OCI-M2 (cell line): ENCODE data around the gene OLFM3.

Experiments used
- DNase-seq: peaks from one replicate; lab custom pipeline; 2025; ENCODE audit not compliant: unreplicated experiment; lab: John Stamatoyannopoulos, UW

The OLFM3 gene

DNA sequence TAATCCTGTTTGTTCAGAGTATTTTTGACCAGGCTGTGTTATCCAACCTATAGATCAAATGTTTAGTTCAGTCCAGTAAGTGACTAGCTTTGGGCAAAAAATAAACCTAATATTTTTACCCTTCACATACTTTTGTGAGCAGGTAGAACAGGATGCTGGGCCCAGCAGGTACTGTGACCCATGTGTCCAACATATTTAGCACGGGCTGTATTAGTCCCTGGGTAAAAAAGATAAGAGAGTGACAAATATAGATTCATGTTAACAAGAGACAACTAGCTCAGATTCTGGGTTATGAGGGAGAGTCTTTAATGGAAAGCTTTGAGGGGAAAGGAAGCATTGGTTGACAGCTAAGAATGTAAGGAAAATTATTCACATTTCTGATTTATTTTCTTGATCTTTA, 43.1 kb downstream of the OLFM3 start:
- no peak for DNase-seq

DNA sequence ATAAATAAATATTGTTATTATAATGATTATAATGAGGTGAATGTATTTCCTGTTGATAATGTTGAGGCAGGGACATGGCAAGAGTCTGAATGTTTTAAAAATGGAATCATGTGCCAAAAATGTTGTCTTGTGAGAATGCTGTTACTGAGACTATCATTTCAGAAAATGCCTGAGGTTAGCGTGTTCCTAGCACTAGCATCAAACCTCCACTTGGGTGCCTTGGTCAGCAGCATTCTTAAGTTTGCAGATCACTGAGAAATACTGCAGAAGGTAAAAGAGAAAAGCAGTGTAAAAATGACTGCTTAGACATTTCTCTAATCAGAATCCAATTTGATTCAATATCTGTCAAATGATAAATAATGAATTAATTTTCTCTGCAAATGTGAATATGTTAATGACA, 50.8 kb downstream of the OLFM3 start:
- no peak for DNase-seq

DNA sequence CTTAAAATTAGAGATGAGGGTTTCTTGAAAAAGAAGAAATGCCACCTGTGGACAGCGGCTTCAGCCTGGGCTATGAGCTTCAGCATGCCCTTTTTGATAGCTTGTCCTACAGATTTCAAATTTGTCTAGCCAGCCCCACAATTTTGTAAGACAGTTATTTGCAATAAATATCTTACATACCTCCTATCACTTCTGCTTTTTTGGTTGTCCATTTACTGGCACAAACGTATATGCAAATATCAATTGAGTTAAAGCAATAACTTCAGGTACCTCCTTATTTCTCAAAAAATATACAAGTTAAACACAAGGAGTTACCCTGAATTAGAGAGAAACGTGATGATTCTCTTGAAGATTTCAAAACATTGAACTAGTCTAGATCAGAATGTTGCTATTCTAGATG, 53.5 kb downstream of the OLFM3 start:
- DNase-seq = no peak

DNA sequence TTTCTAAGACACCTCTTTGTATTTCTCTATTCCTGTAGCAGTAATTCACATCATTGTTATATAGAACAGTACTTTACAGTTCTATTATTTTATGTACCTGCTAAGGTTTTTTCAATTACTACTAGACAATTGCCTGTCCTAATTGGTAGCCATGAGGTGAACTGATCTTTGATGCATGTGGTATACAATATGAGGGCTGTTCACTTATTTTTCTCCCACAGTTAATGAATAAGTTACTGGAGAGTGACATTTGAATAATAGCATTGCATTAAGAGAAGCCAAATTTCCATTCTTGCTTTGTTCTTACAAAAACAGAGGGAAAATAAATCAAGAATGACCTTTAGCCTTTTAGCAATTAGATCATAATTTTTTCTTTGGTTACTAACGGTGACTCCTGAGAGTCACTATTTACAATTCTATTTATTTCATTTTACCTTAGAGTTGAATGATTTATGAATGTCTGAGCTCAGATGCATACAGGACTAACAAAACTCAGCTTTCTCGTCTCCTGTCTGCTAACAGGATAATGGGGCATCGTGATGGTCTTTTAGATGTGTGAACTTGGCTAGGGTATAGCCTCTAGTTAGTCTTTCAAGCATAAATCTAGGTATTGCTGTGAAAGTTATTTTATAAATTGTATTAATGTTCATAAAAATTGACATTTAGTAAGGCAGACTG, 54.1 kb downstream of the OLFM3 start:
- DNase-seq = no peak

DNA sequence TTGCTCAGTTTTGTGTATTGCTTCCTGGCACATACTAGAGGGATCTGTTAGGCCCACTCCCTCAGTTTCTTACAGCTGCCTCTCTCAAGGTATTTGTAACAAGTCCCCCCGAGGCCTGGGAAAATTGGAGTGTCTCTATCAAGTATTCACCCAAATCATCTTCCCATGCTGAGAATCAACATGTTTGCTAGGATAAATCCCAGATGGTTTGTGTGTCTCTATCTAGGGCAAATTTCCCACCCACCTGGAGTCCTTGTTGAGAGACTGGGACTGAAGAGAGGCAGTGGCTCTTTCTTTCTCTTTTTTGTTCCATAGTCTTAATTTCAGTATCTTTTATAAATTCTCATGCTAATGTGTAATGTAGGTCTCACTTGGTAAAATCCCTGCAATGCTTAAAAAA, 58.0 kb downstream of the OLFM3 start:
- no peak for DNase-seq

DNA sequence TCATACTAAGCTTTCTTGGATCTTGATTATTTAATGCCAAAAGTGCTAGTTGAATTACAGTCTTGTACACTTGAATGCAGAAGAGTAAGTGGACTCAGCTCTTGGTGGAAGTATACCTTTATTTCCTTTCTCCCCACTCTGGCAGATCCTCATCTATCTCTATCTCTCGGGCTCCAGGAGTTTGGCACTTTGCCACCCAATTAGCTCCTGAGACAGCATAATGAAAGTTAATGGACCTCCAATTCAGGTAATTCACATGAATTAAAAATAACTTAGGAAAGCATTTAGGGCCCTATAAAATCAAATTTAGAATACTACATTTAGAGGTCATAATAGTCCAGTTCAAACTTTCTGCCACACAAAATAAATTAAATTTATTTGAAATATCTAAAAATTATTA, 67.4 kb downstream of the OLFM3 start:
- no peak for DNase-seq

DNA sequence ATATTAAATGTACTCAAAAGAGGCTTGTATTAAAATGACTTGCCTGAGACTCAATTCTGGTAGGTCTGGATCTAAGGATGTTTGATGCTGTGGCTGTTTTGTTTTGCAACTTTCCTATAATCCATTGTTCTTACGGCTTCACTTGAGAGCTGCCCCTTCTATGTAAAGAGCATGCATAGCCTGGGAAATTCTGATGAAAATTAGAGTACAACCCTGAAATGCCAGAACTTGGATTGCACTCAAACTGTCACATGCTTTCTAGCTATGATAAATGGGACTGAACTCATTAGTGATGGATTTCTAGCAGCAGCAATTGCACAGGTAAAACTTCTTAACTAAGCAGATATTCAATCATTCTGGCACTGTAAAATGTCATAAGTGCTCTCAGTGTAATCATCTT, 67.9 kb downstream of the OLFM3 start:
- no peak for DNase-seq

DNA sequence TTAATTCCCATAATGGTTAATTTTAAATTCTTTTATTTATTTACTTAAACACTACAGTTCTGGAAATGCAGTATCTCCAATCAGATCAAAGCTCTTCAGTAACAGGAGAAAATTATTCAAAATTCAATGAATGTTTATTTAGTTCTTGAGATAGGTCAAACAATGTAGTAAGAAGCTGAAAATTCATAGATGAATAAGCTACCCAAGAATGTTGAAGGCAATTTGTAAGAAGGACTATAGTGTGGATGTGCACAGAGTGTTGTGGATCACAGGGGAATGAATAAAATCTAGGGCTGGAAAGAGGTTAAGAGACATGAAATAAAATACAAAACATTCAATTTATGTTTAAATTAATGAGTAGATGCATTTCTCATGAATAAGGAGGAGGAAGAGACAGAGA, 72.0 kb downstream of the OLFM3 start:
- DNase-seq = no peak

DNA sequence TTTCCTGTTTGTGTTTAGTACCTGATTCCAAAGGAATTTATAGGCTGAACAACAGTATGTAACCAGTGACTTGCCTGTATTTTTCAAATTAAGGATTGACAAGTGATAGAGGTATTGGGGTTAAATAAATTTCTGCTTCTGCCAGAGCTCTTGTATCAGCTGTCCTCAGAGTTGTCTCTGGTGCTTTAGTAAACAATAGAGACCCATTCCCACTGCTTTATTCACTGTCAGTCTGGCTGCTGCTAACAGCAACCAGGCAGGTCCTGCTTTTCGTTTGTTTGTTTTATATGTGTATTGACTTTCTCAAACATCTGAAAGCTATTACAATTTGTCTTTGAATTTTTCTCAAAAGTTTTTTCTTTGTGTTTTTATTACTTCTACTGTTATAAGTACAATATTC, 76.1 kb downstream of the OLFM3 start:
- DNase-seq = no peak

DNA sequence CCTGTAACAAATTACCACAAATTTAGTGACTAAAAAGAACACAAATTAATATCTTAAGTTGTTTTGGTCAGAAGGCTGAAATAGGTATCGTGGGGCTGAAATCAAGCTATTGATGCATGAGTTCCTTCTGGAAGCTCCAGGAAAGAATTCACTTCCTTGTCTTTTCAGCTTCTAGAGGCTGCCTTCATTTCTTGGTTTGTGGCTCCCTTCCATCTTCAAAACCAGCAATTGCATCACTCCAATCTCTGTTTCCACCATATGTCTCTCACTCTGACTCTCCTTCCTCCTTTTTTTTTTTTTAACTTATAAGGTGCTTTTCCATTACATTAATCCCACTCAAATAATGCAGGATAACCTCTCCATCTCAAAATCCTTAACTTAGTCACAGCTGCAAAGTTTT, 78.4 kb downstream of the OLFM3 start:
- no peak for DNase-seq

DNA sequence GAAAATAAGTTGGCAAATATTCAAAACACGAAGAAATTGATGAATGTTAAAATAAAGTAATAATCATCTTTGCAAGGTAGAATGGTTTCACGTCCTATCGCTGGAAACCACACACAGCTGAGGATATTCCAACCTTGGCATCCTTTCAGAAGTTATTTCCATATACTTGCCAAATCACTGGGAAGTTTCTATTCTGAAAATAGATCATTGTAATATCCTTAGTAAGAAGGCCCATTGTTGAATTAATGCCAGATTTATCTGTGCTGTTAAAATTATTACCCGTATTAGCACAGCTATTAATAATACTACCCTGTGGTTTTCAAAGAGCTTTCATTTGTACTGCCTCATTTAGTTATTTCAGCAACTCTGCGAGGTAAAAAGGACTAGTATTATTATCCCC, 81.1 kb downstream of the OLFM3 start:
- no peak for DNase-seq

DNA sequence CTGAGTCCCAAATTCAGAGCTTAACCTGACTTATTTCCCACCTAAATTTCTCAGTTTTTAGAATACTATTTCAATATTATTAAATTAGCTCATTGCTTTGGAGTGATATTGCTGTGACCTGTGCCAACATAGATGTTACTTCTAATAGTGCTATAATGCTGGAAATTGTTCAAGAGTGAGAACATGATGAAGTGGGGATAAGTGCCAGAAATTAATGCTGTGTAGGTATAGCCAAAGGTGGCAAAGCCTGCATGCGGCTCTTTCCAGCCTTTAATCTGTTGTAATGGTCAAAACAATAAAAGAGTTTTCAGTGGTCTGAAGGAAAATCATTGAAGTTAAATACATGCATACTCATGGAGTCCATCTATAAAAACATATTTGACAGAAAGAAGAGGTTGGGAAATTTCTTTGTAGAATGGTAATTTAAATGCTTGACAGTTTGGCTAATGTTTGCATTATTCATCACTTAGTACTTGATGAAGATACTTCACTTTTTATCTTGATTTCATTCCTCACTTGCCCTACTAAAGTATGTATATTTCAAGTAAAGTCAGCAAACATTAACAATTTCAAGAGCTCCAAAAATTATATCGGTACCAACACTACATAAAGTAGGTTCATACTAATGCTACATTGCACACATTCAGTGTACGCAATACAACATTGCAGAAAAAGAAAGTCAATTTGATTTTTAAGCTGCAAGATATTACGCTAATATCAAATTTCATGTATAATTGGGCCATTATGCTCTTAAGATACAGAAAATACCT, 82.1 kb downstream of the OLFM3 start:
- no peak for DNase-seq

DNA sequence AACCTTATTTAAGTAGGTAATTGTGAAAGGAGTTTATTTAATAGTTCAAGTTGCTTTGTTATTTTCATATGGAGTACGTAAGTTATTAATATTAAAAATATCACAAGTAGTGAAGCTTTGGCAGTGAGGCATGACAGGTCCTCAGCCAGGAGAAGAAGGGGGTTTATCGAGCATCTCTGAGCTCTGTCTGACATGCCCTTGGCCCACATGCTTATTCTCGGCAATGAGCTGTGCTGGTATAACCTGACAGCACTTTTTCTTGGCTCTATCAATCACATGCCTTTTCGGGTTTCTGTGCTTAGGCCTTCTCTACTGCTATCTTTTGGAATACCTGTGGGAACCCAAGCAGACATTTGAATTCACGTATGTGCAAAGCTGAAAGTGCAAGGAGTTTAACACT, 84.8 kb downstream of the OLFM3 start:
- no peak for DNase-seq

DNA sequence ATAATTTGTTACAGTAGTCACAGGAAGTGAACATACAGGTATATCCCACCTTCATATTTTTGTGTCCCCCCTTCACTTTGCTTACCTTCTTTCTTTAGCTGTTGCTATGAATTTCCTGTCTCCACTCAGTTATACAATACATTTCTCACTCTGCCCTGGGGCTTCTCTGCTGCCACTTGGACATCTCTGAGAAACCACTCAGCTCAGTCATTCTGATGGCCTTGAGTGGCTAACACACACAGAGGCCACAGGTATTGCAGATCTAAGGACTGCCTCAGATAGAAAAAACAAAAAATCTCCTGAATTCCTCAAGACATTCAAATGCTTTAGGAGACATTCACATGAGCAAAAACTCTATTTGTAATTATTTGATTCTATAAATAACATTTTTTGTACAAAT, 87.7 kb downstream of the OLFM3 start:
- DNase-seq = no peak

DNA sequence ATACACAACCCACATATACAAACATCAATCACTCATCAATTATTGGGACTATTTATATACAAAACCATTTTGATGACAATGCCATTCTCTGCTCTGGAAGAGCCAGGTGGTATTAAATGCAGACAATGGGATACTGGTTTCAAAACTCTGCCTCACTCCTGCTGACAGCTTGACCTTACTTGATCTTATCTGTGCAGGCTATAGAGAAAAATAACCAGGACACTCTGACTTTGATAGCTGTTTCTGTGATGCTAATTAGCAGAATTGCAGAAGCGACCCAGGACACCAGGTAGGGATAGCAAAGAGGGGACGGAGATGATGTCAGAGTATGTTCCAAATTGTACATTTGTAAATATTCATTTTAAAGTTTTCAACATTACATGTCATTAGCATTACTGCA, 89.5 kb downstream of the OLFM3 start:
- DNase-seq = no peak

DNA sequence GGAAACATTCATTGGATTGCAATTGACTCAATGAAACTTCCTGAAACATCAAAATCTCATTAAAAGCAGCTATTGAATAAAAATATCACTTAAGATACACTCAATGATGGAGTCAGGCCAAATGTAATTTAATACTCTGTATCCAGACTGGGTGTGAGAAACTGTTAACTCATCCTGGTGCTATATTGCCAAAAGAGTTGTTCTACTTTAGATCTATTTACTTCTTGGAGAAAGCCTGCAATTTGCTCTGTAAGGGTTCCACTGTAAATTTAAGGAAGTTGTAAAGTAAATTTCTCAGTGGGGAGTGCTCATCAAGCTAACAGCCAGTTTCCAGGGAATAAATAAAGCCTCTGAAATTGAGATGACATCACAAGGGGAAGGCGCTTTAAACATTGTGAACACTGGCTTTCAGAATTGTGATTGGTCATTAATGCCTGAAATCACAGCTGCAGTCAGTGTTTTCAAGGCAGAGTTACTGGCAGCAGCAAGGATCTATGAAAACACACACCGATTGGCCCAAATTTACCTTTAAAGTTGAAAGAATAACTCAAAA, 91.4 kb downstream of the OLFM3 start:
- DNase-seq = no peak

DNA sequence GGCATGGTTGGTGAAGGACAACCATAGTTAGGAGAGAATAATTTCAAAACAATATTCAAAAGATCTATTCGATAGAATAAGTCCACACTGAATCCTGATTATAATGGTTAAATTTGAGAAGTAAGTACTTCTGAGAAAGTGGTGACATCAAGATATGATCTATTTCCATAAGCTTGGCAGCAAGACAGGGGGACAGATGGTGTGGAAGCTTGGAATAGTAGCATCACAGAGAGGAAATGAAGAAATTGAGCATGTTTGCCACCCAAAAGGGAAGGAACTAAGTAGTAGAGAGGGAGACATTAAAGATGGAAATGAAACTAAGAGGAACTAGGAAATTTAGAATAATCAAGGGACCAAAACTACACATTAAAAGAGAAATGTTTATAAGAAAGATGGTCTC, 94.5 kb downstream of the OLFM3 start:
- no peak for DNase-seq

DNA sequence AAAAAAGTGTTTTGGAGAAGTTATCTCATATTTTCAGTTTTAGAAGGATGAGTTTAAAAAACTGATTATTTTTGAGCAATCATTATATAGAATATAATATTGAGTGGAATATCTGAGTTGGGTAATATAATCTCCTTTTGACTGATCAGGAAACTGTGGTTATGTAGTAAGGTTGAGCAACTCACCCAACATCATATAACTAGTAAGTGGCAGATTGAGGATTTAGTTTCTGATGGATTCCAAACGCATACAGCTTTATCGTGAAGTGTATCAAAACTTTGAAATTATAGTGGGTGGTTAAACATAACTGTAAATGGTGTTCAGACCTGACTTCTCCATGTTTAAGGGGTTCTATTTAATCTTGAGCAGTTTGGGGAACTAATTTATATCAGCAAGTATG, 98.6 kb downstream of the OLFM3 start:
- DNase-seq = no peak

DNA sequence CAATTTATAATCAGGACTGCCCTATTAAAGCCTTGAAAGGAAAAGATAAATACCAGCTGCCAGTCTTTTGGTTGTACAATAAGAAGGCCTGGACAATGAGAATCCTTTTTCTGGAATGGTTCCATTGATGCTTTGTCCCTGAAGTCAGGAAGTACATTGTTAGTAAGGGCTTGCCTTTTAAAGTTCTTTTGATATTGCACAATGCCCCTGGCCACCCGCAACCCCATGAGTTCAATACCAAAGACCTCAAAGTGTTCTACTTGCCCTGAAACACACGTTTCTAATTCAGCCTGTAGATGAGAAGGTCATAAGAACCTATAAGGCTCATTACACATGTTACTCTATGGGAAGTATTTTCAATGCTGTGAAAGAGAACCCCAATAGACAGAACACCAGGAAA, 112.1 kb downstream of the OLFM3 start:
- DNase-seq = no peak

DNA sequence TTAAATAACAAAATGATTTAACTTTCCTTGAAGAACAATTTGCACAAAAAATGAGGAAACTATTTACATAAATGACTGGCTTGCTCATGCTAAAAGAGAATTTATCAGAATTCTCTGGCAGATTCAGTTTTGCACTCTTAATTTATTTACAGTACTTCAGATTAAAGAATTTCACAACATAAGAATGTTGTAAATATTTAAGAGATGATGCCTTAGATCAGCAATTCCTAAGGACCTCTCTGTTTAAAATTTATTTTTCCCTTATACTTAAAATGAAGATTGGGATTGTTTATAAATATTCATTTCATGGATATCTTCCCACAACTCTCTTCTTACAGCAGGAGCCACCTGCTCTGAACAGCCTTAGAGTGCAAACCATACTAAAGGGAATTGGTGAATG, 120.8 kb downstream of the OLFM3 start:
- no peak for DNase-seq

DNA sequence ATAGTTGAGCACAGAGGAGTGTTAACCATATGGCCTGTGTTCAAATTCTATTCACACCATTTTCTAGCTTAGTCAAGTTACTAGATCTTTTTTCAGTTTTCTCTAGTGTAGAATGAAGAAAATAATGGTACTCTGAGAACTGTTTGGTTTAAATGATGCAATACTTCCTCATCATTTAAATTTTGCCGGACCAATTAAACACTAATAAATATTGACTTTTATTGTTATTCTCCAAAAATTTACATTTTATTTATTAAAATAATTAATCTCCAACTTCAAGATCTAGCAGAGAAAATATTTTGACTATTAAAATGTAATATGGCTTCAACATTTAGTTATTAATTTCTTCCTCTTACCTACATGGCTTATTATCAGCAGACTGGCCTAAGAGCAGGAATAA, 123.1 kb downstream of the OLFM3 start:
- DNase-seq = no peak

DNA sequence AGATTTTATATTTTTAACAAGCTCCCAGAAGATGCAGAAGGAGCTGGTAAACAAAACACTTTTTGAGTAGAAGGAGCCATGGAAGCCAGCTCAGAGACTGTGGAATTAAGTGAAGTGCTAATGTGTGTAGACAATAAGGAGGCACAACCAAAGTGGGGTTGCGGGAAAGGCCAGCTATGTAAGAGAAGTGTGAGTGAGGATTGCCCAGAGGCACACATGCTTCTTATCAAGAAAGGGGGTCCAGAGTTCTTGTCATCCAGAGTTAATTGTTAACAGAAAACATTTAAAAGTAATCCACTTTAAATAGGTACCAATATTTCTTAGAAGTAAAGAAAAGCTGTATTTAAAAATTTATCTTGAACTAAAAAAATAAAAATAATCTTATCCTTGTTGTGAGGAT, 136.8 kb downstream of the OLFM3 start:
- no peak for DNase-seq

DNA sequence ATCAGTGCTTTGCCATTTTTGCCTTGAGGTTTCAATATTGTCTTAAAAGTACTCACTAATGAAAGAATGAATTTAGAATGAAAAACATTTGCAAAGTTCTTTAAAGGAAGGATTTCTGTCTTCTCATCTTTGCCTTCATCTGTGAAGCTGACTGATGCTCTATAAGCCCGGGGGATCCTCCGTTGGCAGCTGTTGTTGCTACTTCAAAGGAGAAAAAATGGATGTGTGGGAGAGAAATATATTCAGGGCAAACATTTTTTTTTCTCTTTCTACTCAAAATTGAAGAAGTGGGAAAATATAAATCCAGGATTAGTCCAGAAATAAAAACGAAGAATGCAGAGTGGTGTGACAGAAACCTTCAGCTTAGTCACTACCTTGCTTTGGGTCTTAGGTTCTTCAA, 142.5 kb downstream of the OLFM3 start:
- no peak for DNase-seq
